K562 (cell line): Measurements from ENCODE around the gene MRPL10. TPM values are rescaled to one million over a fixed set of nuclear protein-coding genes. Genes with fewer than 3 reads are reported as not detected.

Experiments
- ATAC-seq: fragments of 200-7000 bp; cut with Tn5 transposase; 3 replicates; pipeline ENCODE4 v1.9.1; 2020; ENCODE audit warnings: moderate library complexity
- BruUV-seq: library from RNA; stranded (reverse); fragments of 400-500 nt; replicated peaks from 2 replicates; lab custom pipeline; 2021; lab: Mats Ljungman, UMichigan
- CTCF ChIA-PET: fragments of 300-600 bp; formaldehyde crosslinking; extraction: SDS; loops from one replicate; lab custom pipeline; 2021; ENCODE audit warnings: low intra/inter-chr PET ratio; lab: Yijun Ruan, JAX
- POLR2A ChIA-PET: fragments of 300-600, 350-650 bp; sonication (Branson Sonifier 250); formaldehyde crosslinking; extraction: SDS; loops from one replicate; lab custom pipeline; 2021; ENCODE audit warnings: antibody characterized with exemption, inconsistent platforms; lab: Yijun Ruan, JAX
- DNase-seq, 4 experiments: peaks; one replicate each; pipeline versions ENCODE4 v3.0.0 to v3.0.0-alpha.2; 2011 to 2018; ENCODE audit warnings: low spot score in 3 of 4, mixed read lengths in 3 of 4; ENCODE audit errors: extremely low read depth in 1 of 4
- FAIRE-seq: peaks from 2 replicates; lab custom pipeline; 2011; peaks lifted over from hg19 to GRCh38; lab: Jason Lieb, UNC
- H2AFZ ChIP-seq: 2 replicates; pipeline ENCODE4 v1.6.0; 2011; ENCODE audit warnings: low read depth, low read length, control low read depth, inconsistent platforms
- H3K27ac ChIP-seq: fragments of 200-600 bp; 3 replicates; pipeline ENCODE4 v1.8.0; 2011; ENCODE audit warnings: low read depth, mild to moderate bottlenecking, control low read depth, inconsistent platforms, low read length, moderate library complexity, mixed read lengths; ENCODE audit errors: extremely low read depth
- H3K27me3 ChIP-seq, 2 experiments: fragments of 300-600 bp in 1 of 2; 2 replicates in 1 of 2; 3 replicates in 1 of 2; pipeline versions ENCODE4 v1.6.0 to v1.8.0; 2011; ENCODE audit warnings: inconsistent platforms in 2 of 2, low read length in 2 of 2, mild to moderate bottlenecking in 1 of 2, mixed read lengths in 1 of 2, moderate library complexity in 1 of 2; ENCODE audit not compliant: control insufficient read depth in 2 of 2, insufficient read depth in 2 of 2
- H3K36me3 ChIP-seq: fragments of 300-600 bp; 3 replicates; pipeline ENCODE4 v1.8.0; 2011; ENCODE audit warnings: mild to moderate bottlenecking, low read length, inconsistent platforms; ENCODE audit not compliant: control insufficient read depth, insufficient read depth
- H3K4me1 ChIP-seq, 2 experiments: fragments of 200-600 bp in 1 of 2; replicated peaks in 1 of 2; 2 replicates in 1 of 2; 3 replicates in 1 of 2; pipeline versions ENCODE4 v1.5.1 to v1.8.0; 2011; ENCODE audit warnings: inconsistent platforms in 2 of 2, low read length in 2 of 2, mild to moderate bottlenecking in 1 of 2, mixed read lengths in 1 of 2, moderate library complexity in 1 of 2; ENCODE audit not compliant: control insufficient read depth in 2 of 2, insufficient read depth in 2 of 2
- H3K4me2 ChIP-seq: 2 replicates; pipeline ENCODE4 v1.6.1; 2011; ENCODE audit warnings: low read length, control low read depth, inconsistent platforms, mixed read lengths; ENCODE audit not compliant: insufficient read depth
- H3K4me3 ChIP-seq: fragments of 200-600 bp; sonication (generic), shearing (Covaris generic); 2 replicates; pipeline ENCODE4 v1.5.1; 2016; ENCODE audit warnings: control low read depth, inconsistent platforms
- H3K79me2 ChIP-seq: fragments of 200-600 bp; 3 replicates; pipeline ENCODE4 v1.8.0; 2011; ENCODE audit warnings: low read length, inconsistent platforms; ENCODE audit not compliant: control insufficient read depth, insufficient read depth
- H3K9ac ChIP-seq, 2 experiments: 2 replicates each; pipeline versions ENCODE4 v1.6.0 to v1.6.1; 2011; ENCODE audit warnings: low read depth in 2 of 2, low read length in 2 of 2, control low read depth in 1 of 2, inconsistent platforms in 1 of 2, mild to moderate bottlenecking in 1 of 2, mixed read lengths in 1 of 2; ENCODE audit not compliant: insufficient read depth in 1 of 2
- H3K9me1 ChIP-seq: one replicate; pipeline ENCODE4 v1.6.0; 2011; ENCODE audit warnings: inconsistent platforms, mild to moderate bottlenecking, low read length, moderate library complexity; ENCODE audit not compliant: control insufficient read depth, insufficient read depth
- H3K9me3 ChIP-seq: replicated peaks from 2 replicates; pipeline ENCODE4 v1.5.1; 2011; ENCODE audit warnings: low read depth, low read length, inconsistent platforms; ENCODE audit not compliant: control insufficient read depth, insufficient read depth
- H4K20me1 ChIP-seq: replicated peaks from 2 replicates; pipeline ENCODE4 v1.6.1; 2011; ENCODE audit warnings: low read length, inconsistent platforms, mixed read lengths; ENCODE audit not compliant: control insufficient read depth, insufficient read depth
- MTA2 ChIP-seq: fragments of 450-650 bp; IDR thresholded peaks from 2 replicates; pipeline ENCODE4 v1.6.1; 2016; ENCODE audit warnings: low read depth
- NCOA2 ChIP-seq, 2 experiments: fragments of 450-650 bp; IDR thresholded peaks; 2 replicates each; pipeline ENCODE4 v1.6.1; 2018; ENCODE audit warnings: mild to moderate bottlenecking in 2 of 2, moderate library complexity in 1 of 2; ENCODE audit not compliant: partially characterized antibody in 2 of 2
- NONO ChIP-seq, 2 experiments: fragments of 200-400 bp in 1 of 2; fragments of 450-650 bp in 1 of 2; formaldehyde crosslinking in 1 of 2; IDR thresholded peaks; 2 replicates each; pipeline ENCODE4 v1.6.1; 2017; ENCODE audit warnings: low read depth in 2 of 2, mild to moderate bottlenecking in 2 of 2, moderate library complexity in 2 of 2, low read length in 1 of 2
- SMARCA4 ChIP-seq: fragments of 450-650 bp; IDR thresholded peaks from 2 replicates; pipeline ENCODE4 v1.6.1; 2016
- SMARCB1 ChIP-seq: IDR thresholded peaks from 2 replicates; pipeline ENCODE4 v1.6.1; 2011; ENCODE audit warnings: improper control_type of control experiment, low read depth; ENCODE audit not compliant: insufficient read length
- XRCC3 ChIP-seq: fragments of 450-650 bp; IDR thresholded peaks from 2 replicates; pipeline ENCODE4 v1.6.1; 2017; ENCODE audit warnings: mild to moderate bottlenecking, moderate library complexity
- ZNF143 ChIP-seq: sonication (generic); formaldehyde crosslinking; IDR thresholded peaks from 2 replicates; pipeline ENCODE4 v1.9.0; 2022; ENCODE audit warnings: mild to moderate bottlenecking, missing genetic modification reagents
- ZNF174 ChIP-seq: fragments of 250-450 bp; sonication (Bioruptor Pico); IDR thresholded peaks from 2 replicates; pipeline ENCODE4 v1.4.0; 2020; ENCODE audit warnings: mild to moderate bottlenecking
- WGBS: fragments of 100-300 bp; shearing (Covaris generic); methylation state at CpG from one replicate; pipeline ENCODE4 v1.1.6; 2016; ENCODE audit warnings: low coverage, mixed read lengths; ENCODE audit not compliant: insufficient coverage; ENCODE audit errors: missing lambda C conversion rate; 5-methylcytosine and 5-hydroxymethylcytosine counted together
- in situ Hi-C: fragments of 300-500 bp; cut with MboI; formaldehyde crosslinking; loops from 4 replicates; pipeline ENCODE4 v1.15.0; 2018; ENCODE audit warnings: inconsistent platforms, mixed read lengths
- intact Hi-C: fragments of 100-400 bp; cut with micrococcal nuclease; formaldehyde crosslinking; loops from 2 replicates; pipeline ENCODE4 v1.14.2; 2022
- polyA plus RNA-seq, 8 experiments: library from polyadenylated mRNA; depleted of rRNA in 4 of 8; stranded (reverse) in 5 of 8; unstranded in 3 of 8; fragments of >200 nt; fragmentation: Nextera tagmentation in 2 of 8; fragmentation: Illumina TruSeq in 1 of 8; extraction: Ambion mirVana in 2 of 8; extraction: Trizol in 1 of 8; gene quantifications; 2 replicates each; pipeline versions ENCODE4 v1.2.1 to v1.2.3, GENCODE V29; 2011 to 2014; ENCODE audit warnings: inconsistent platforms in 1 of 8, missing spikeins in 1 of 8
- total RNA-seq, 7 experiments: library from RNA; depleted of rRNA in 6 of 7; stranded (reverse); fragments of >200 nt in 6 of 7; fragmentation: Illumina TruSeq in 2 of 7; extraction: Trizol in 2 of 7; gene quantifications; 2 replicates each; pipeline versions ENCODE4 v1.2.1 to v1.2.3, GENCODE V29; 2011 to 2021; ENCODE audit warnings: low replicate concordance in 1 of 7
- TF ChIP-seq, protein P1 (sequence below): fragments of 450-650 bp; IDR thresholded peaks from 2 replicates; pipeline ENCODE4 v1.6.1; 2016; ENCODE audit warnings: missing biosample characterization, missing genetic modification characterization
- TF ChIP-seq, protein P2 (sequence below): fragments of 250-450 bp; sonication (Bioruptor Pico); IDR thresholded peaks from 2 replicates; pipeline ENCODE4 v1.4.0; 2020; ENCODE audit warnings: mild to moderate bottlenecking, moderate library complexity
- TF ChIP-seq, protein P3 (sequence below): fragments of 450-650 bp; IDR thresholded peaks from 2 replicates; pipeline ENCODE4 v1.6.1; 2016; ENCODE audit warnings: borderline replicate concordance
- TF ChIP-seq, protein P4 (sequence below): fragments of 250-450 bp; sonication (Bioruptor Pico); IDR thresholded peaks from 2 replicates; pipeline ENCODE4 v1.5.0; 2020; ENCODE audit warnings: mild to moderate bottlenecking

The MRPL10 gene
- total and polyA plus RNA-seq, 9 of the 15 experiments (the other 6 are each of a cell fraction or from before 2014, with no cell fraction given): 27.8 to 105 (median 67.3) TPM

DNA sequence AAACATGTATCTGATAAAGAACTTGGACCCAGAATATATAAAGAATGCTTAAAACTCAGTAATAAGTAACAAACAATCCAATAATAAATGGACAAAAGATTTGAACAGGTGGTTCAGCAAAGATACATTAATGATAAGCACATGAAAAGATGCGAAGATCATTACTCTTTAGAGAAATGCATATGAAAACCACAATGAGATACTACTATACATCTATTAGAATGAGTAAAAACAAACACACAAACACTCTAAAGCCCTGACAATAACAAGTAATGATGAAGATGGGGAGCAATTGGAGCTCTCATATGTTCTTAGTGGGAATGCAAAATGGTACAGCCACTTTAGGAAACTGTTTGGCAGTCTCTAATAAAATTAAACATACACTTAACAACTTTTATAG, 38.9 kb downstream of the MRPL10 start:
- no peaks in the 10 kb centered on the region for H3K36me3 ChIP-seq
- H3K4me1 ChIP-seq: peaks cover 0 to 9% of the 10 kb centered on the region in 2 experiments; a peak in 2 of 5 replicates
- WGBS: 0% methylated on average over 1 of the region's 1 CpG
- DNase-seq: no peak
- H3K9me1 ChIP-seq: no peaks in the 10 kb centered on the region
- H3K9me3 ChIP-seq: no peaks in the 10 kb centered on the region
- H2AFZ ChIP-seq: no peak overlapping the region
- no peak overlapping the region for H3K27ac ChIP-seq
- in situ Hi-C loops (no loop called here), intact Hi-C loops (no loop called here)
- H3K4me3 ChIP-seq: no peak overlapping the region
- peaks cover 21 to 32% of the 10 kb centered on the region in 2 experiments; a peak in 3 of 5 replicates for H3K27me3 ChIP-seq
- H4K20me1 ChIP-seq: no peaks in the 10 kb centered on the region
- CTCF ChIA-PET: no interaction called here
- no peak for ATAC-seq
- no peaks in the 10 kb centered on the region for H3K79me2 ChIP-seq
- H3K4me2 ChIP-seq: no peak overlapping the region
- no peak for FAIRE-seq
- no TSS peak for BruUV-seq
- no peak overlapping the region for H3K9ac ChIP-seq
- TF ChIP-seq ZNF174 (CRISPR knock-in tag) (no peak), NONO (IDR thresholded peaks at IDR 0.05; ENCODE audit: low read depth in 2 of 2, low read length in 1 of 2) (no peak), SMARCA4 (no peak), XRCC3 (no peak), MTA2 (no peak), ZNF143 (CRISPR knock-in tag) (no peak), SMARCB1 (no peak), NCOA2 (IDR thresholded peaks at IDR 0.05; ENCODE audit: partially characterized antibody in 2 of 2) (no peak)
- TF ChIP-seq, protein P1, sequence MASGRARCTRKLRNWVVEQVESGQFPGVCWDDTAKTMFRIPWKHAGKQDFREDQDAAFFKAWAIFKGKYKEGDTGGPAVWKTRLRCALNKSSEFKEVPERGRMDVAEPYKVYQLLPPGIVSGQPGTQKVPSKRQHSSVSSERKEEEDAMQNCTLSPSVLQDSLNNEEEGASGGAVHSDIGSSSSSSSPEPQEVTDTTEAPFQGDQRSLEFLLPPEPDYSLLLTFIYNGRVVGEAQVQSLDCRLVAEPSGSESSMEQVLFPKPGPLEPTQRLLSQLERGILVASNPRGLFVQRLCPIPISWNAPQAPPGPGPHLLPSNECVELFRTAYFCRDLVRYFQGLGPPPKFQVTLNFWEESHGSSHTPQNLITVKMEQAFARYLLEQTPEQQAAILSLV (tag): no peak
- TF ChIP-seq, protein P2, sequence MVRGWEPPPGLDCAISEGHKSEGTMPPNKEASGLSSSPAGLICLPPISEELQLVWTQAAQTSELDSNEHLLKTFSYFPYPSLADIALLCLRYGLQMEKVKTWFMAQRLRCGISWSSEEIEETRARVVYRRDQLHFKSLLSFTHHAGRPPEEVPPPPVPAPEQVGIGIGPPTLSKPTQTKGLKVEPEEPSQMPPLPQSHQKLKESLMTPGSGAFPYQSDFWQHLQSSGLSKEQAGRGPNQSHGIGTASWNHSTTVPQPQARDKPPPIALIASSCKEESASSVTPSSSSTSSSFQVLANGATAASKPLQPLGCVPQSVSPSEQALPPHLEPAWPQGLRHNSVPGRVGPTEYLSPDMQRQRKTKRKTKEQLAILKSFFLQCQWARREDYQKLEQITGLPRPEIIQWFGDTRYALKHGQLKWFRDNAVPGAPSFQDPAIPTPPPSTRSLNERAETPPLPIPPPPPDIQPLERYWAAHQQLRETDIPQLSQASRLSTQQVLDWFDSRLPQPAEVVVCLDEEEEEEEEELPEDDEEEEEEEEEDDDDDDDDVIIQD (CRISPR knock-in tag): no peak
- TF ChIP-seq, protein P3, sequence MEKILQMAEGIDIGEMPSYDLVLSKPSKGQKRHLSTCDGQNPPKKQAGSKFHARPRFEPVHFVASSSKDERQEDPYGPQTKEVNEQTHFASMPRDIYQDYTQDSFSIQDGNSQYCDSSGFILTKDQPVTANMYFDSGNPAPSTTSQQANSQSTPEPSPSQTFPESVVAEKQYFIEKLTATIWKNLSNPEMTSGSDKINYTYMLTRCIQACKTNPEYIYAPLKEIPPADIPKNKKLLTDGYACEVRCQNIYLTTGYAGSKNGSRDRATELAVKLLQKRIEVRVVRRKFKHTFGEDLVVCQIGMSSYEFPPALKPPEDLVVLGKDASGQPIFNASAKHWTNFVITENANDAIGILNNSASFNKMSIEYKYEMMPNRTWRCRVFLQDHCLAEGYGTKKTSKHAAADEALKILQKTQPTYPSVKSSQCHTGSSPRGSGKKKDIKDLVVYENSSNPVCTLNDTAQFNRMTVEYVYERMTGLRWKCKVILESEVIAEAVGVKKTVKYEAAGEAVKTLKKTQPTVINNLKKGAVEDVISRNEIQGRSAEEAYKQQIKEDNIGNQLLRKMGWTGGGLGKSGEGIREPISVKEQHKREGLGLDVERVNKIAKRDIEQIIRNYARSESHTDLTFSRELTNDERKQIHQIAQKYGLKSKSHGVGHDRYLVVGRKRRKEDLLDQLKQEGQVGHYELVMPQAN: no peak
- TF ChIP-seq, protein P4, sequence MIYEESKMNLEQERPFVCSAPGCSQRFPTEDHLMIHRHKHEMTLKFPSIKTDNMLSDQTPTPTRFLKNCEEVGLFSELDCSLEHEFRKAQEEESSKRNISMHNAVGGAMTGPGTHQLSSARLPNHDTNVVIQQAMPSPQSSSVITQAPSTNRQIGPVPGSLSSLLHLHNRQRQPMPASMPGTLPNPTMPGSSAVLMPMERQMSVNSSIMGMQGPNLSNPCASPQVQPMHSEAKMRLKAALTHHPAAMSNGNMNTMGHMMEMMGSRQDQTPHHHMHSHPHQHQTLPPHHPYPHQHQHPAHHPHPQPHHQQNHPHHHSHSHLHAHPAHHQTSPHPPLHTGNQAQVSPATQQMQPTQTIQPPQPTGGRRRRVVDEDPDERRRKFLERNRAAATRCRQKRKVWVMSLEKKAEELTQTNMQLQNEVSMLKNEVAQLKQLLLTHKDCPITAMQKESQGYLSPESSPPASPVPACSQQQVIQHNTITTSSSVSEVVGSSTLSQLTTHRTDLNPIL: no peak
- POLR2A ChIA-PET: interaction anchor here (0.8 kb wide), 1 partner anchor 55 kb away, joined by 3 read pairs; no protein-coding TSS in a partner anchor
